A673 (cell line): ENCODE results near the gene RUNDC3A. TPM values are rescaled to one million over a fixed set of nuclear protein-coding genes. Genes with fewer than 3 reads are reported as not detected.
A peak's percentile ranks its signal among the peaks of the same experiment; 100 is the strongest.

Experiments used
- BruUV-seq: library from RNA; stranded (reverse); fragments of 400-500 nt; replicated peaks from 2 replicates; lab custom pipeline; 2021; lab: Mats Ljungman, UMichigan
- CTCF ChIA-PET: fragments of 300-600 bp; sonication (Branson Sonifier 250); formaldehyde crosslinking; loops from one replicate; lab custom pipeline; 2022; ENCODE audit warnings: antibody characterized with exemption; lab: Charles Lee
- POLR2A ChIA-PET: fragments of 300-600 bp; sonication (Branson Sonifier 250); formaldehyde crosslinking; loops from one replicate; lab custom pipeline; 2022; ENCODE audit warnings: antibody characterized with exemption; ENCODE audit not compliant: low non-redundant PET; lab: Charles Lee
- DNase-seq: peaks from one replicate; pipeline ENCODE4 v3.0.0-alpha.2; 2015; ENCODE audit warnings: low spot score
- H3K27ac ChIP-seq: fragments of 200-600 bp; sonication (generic); 2 replicates; pipeline ENCODE4 v1.5.1; 2016; ENCODE audit warnings: mixed run types, low read depth, mild to moderate bottlenecking, mixed read lengths, antibody characterized with exemption, low read length; ENCODE audit not compliant: poor library complexity, severe bottlenecking
- H3K27me3 ChIP-seq: fragments of 200-600 bp; sonication (generic); replicated peaks from 2 replicates; pipeline ENCODE4 v1.6.1; 2017; ENCODE audit warnings: mixed run types, low read depth, mild to moderate bottlenecking, mixed read lengths, antibody characterized with exemption, low read length; ENCODE audit not compliant: insufficient read depth, poor library complexity
- H3K36me3 ChIP-seq: fragments of 200-600 bp; sonication (generic); 2 replicates; pipeline ENCODE4 v1.6.1; 2016; ENCODE audit warnings: mixed run types, mild to moderate bottlenecking, mixed read lengths, antibody characterized with exemption, low read length; ENCODE audit not compliant: insufficient read depth, poor library complexity, severe bottlenecking
- H3K4me1 ChIP-seq: fragments of 200-600 bp; sonication (generic); 2 replicates; pipeline ENCODE4 v1.6.1; 2017; ENCODE audit warnings: mixed run types, mild to moderate bottlenecking, mixed read lengths, antibody characterized with exemption, low read length; ENCODE audit not compliant: insufficient read depth, poor library complexity, severe bottlenecking
- H3K4me3 ChIP-seq: fragments of 200-600 bp; sonication (generic); 2 replicates; pipeline ENCODE4 v1.5.1; 2016; ENCODE audit warnings: low read depth, mixed run types, mild to moderate bottlenecking, mixed read lengths, low read length; ENCODE audit not compliant: poor library complexity, severe bottlenecking
- H3K9me3 ChIP-seq: fragments of 200-600 bp; sonication (generic); 2 replicates; pipeline ENCODE4 v1.6.1; 2016; ENCODE audit warnings: mixed run types, low read depth, mild to moderate bottlenecking, mixed read lengths, antibody characterized with exemption, low read length; ENCODE audit not compliant: poor library complexity, severe bottlenecking
- EZH2 ChIP-seq: fragments of 200-600 bp; sonication (generic); IDR thresholded peaks from 2 replicates; pipeline ENCODE4 v1.6.1; 2017; ENCODE audit warnings: borderline replicate concordance, low read depth, mild to moderate bottlenecking, mixed read lengths, antibody characterized with exemption, low read length; ENCODE audit not compliant: poor library complexity, severe bottlenecking
- intact Hi-C: fragments of 100-400 bp; cut with micrococcal nuclease; formaldehyde crosslinking; loops from one replicate; pipeline ENCODE4 v1.10.0; 2022; ENCODE audit not compliant: unreplicated experiment
- total RNA-seq: library from RNA; stranded (reverse); gene quantifications from 2 replicates; pipeline ENCODE4 v1.2.3, GENCODE V29; 2021
- TF ChIP-seq, protein P1 (sequence below): fragments of 300-800, 200-600 bp; sonication (generic); conservative IDR thresholded peaks from 2 replicates; pipeline ENCODE4 v1.5.1; 2017; ENCODE audit warnings: low read depth, mild to moderate bottlenecking, antibody characterized with exemption, low read length, moderate library complexity, mixed read lengths

RUNDC3A gene
- total RNA-seq, 1 experiment from 2014 or later, result 0.56 TPM

DNA sequence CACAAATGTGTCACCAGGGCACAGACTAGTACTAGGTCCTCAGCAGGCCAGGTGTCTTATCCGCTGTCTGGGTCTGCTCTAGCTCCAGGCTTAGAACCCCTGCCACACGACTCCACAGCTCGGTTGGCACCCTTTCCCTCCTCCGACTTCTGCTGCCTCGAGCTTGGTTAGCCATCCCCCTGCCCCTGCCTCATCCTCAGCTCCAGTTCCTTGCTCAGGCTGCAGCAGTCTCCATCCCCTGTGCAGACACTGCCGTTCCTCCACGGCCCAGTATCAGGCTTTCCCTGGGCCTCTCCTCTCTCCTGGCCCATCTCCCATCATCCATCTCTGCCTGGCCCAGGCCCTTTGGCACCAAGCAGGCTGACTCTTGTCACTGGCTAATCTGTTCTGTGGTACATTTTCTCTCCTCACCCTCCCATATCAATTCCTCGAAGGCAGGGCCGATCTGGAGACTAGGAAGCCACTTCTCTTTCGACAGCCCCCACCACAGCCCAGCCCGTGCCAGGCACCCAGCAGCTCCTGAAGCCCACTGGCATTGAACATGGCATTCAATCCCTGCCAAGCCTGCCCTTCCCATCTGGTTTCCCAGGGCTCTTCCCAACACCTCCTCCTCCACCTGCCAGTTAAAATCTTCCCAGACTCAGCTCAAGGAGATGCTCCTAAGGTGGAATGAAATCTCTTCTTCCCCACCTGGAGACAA lies 35.3 kb downstream of the RUNDC3A start:
- intact Hi-C loops, result no loop called here
- Histone ChIP-seq H3K4me3 (no peak overlapping the region), H3K27ac (no peak overlapping the region), H3K27me3 (no peaks in the 10 kb centered on the region), H3K36me3 (no peaks in the 10 kb centered on the region), H3K4me1 (no peaks in the 10 kb centered on the region), H3K9me3 (no peaks in the 10 kb centered on the region)
- POLR2A ChIA-PET, result no interaction called here
- no peak for DNase-seq
- CTCF ChIA-PET, result interaction anchor here (0.6 kb wide), 1 partner anchor 14 kb away, joined by 3 read pairs; no protein-coding TSS in a partner anchor
- no TSS peak for BruUV-seq
- TF ChIP-seq, protein P1, sequence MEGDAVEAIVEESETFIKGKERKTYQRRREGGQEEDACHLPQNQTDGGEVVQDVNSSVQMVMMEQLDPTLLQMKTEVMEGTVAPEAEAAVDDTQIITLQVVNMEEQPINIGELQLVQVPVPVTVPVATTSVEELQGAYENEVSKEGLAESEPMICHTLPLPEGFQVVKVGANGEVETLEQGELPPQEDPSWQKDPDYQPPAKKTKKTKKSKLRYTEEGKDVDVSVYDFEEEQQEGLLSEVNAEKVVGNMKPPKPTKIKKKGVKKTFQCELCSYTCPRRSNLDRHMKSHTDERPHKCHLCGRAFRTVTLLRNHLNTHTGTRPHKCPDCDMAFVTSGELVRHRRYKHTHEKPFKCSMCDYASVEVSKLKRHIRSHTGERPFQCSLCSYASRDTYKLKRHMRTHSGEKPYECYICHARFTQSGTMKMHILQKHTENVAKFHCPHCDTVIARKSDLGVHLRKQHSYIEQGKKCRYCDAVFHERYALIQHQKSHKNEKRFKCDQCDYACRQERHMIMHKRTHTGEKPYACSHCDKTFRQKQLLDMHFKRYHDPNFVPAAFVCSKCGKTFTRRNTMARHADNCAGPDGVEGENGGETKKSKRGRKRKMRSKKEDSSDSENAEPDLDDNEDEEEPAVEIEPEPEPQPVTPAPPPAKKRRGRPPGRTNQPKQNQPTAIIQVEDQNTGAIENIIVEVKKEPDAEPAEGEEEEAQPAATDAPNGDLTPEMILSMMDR, result no peak

DNA sequence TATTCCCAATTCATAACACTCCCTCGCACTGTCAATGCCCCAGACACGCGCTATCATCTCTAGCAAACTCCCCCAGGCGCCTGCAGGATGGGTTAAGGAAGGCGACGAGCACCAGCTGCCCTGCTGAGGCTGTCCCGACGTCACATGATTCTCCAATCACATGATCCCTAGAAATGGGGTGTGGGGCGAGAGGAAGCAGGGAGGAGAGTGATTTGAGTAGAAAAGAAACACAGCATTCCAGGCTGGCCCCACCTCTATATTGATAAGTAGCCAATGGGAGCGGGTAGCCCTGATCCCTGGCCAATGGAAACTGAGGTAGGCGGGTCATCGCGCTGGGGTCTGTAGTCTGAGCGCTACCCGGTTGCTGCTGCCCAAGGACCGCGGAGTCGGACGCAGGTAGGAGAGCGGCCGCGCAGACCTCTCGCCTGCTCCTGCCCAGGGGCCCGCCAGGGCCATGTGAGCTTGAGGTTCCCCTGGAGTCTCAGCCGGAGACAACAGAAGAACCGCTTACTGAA lies 36.6 kb downstream of the RUNDC3A start, which contains the start of gene GRN:
Gene GRN, plus strand, starts transcription at position 364 of the 515 bp plus-strand sequence. CDS start 3,863 bp downstream, outside the sequence.
- TF ChIP-seq EZH2, result no peak
- TF ChIP-seq, protein P1, result no peak
- CTCF ChIA-PET, result interaction anchor here (0.6 to 1.1 kb wide), 4 partner anchors 14 to 222 kb away, joined by 3 to 6 read pairs (median 3); partner anchors contain the start of gene HDAC5
- no peaks in the 10 kb centered on the region for H3K27me3 ChIP-seq
- intact Hi-C loops, result loop anchor here (5.0 kb wide), 1 partner anchor 133 kb away; no protein-coding TSS in a partner anchor
- H3K4me3 ChIP-seq, result peak within 1 kb of the TSS; percentile 64
- DNase-seq, result peak; percentile 96
- H3K4me1 ChIP-seq, result no peaks in the 10 kb centered on the region
- H3K27ac ChIP-seq, result peak within 1 kb of the TSS; percentile 51
- no peaks in the 10 kb centered on the region for H3K9me3 ChIP-seq
- no TSS peak for BruUV-seq
- POLR2A ChIA-PET, result no interaction called here
- H3K36me3 ChIP-seq, result no peaks in the 10 kb centered on the region

DNA sequence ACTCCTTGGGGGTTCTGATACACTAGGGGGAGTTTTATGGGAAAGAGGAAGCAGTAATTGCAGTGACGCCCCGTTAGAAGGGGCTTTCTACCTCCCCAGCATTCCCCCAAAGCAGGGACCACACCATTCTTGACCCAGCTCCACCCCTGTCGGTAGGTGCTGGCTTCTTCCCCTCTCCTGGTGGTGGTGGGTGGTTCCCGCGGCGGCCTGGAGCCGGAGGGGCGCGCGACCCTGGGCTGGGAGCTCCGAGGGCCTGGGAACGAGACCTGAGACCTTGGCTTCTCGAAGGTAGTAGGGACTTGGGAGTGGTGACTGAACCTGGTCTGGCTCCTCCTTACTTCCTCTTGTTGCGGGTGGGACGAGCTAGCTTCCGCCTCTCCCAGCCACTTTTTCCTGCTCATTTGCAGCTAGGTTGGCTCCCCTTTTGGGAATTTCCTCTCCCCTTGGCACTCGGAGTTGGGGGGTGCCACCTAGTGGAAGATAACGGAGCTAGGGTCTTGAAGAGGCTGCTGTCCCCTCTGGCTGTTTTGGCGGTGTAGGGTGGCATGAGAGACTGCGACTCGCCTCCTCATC lies 37.1 kb downstream of the RUNDC3A start:
- Histone ChIP-seq H3K4me1 (no peaks in the 10 kb centered on the region), H3K4me3 (peak overlapping the region; percentile 64), H3K27ac (peak overlapping the region; percentile 51), H3K27me3 (no peaks in the 10 kb centered on the region), H3K9me3 (no peaks in the 10 kb centered on the region), H3K36me3 (no peaks in the 10 kb centered on the region)
- ChIA-PET CTCF (interaction anchor here (0.6 to 1.1 kb wide), 6 partner anchors 15 to 222 kb away, joined by 3 to 6 read pairs (median 4); partner anchors contain the start of gene HDAC5), POLR2A (no interaction called here)
- peak; percentile 74 for DNase-seq
- no TSS peak for BruUV-seq
- intact Hi-C loops, result loop anchor here (5.0 kb wide), 1 partner anchor 133 kb away; no protein-coding TSS in a partner anchor
- TF ChIP-seq, protein P1, result peak; percentile 46
- TF ChIP-seq EZH2, result no peak
